Urinary bladder (tissue), 4 donors: Measurements from ENCODE around the gene HTRA3. TPM values are rescaled to one million over a fixed set of nuclear protein-coding genes. Genes with fewer than 3 reads are reported as not detected.

ENCODE experiments used
- DNase-seq: peaks from one replicate; pipeline ENCODE4 v3.0.0-alpha.2; 2015; ENCODE audit errors: extremely low spot score
- H3K27ac ChIP-seq: one replicate; pipeline ENCODE4 v1.5.1; 2013; ENCODE audit warnings: low read depth, mild to moderate bottlenecking, moderate library complexity
- H3K36me3 ChIP-seq: one replicate; pipeline ENCODE4 v1.6.1; 2013; ENCODE audit warnings: mild to moderate bottlenecking, moderate library complexity; ENCODE audit not compliant: insufficient read depth
- H3K4me1 ChIP-seq: one replicate; pipeline ENCODE4 v1.6.1; 2013; ENCODE audit warnings: mild to moderate bottlenecking, moderate library complexity; ENCODE audit not compliant: insufficient read depth
- H3K4me3 ChIP-seq: one replicate; pipeline ENCODE4 v1.5.1; 2013; ENCODE audit warnings: low read depth, low read length
- WGBS: extraction: QIAGEN DNeasy Blood & Tissue Kit; methylation state at CpG from one replicate; pipeline ENCODE4 v1.1.7; 2013; 5-methylcytosine and 5-hydroxymethylcytosine counted together
- polyA plus RNA-seq: library from polyadenylated mRNA; stranded (reverse); fragments of 200-250 nt; gene quantifications from one replicate; pipeline ENCODE4 v1.2.3, GENCODE V29; 2013
- total RNA-seq: library from RNA; depleted of rRNA; stranded (reverse); fragments of >200 nt; gene quantifications from one replicate; pipeline ENCODE4 v1.2.3, GENCODE V29; 2014
- donor health status: healthy with polysubstance abuse.
- donor health status: healthy.

The HTRA3 gene
- total and polyA plus RNA-seq, 2 donors: 37.0 to 49.2 TPM

GRCh38 chr4:8272472-8273428 is 3.2 kb downstream of the HTRA3 start:
- H3K36me3 ChIP-seq: no peaks in the 10 kb centered on the region
- H3K4me3 ChIP-seq: no peak overlapping the region
- H3K4me1 ChIP-seq: no peaks in the 10 kb centered on the region
- no peak overlapping the region for H3K27ac ChIP-seq
- no peak for DNase-seq
- WGBS: 63% methylated on average over 30 of the region's 30 CpGs

- no peaks in the 10 kb centered on the region for H3K4me1 ChIP-seq
- H3K4me3 ChIP-seq: no peak overlapping the region
- no peak overlapping the region for H3K27ac ChIP-seq
- DNase-seq: no peak
- H3K36me3 ChIP-seq: no peaks in the 10 kb centered on the region
- WGBS: 86% methylated on average over 13 of the region's 13 CpGs
These were observed 3.9 kb downstream of the HTRA3 start for GRCh38 chr4:8273450-8273849.

- no peak for DNase-seq
- 84% methylated on average over 21 of the region's 21 CpGs for WGBS
- H3K36me3 ChIP-seq: no peaks in the 10 kb centered on the region
- H3K27ac ChIP-seq: no peak overlapping the region
- H3K4me3 ChIP-seq: no peak overlapping the region
- no peaks in the 10 kb centered on the region for H3K4me1 ChIP-seq
These were observed 4.6 kb downstream of the HTRA3 start for GRCh38 chr4:8274066-8274652.

GRCh38 chr4:8274765-8275547 is 5.4 kb downstream of the HTRA3 start:
- H3K27ac ChIP-seq: no peak overlapping the region
- H3K36me3 ChIP-seq: no peaks in the 10 kb centered on the region
- H3K4me3 ChIP-seq: no peak overlapping the region
- H3K4me1 ChIP-seq: no peaks in the 10 kb centered on the region
- peak; percentile 77 for DNase-seq
- WGBS: 30% methylated on average over 19 of the region's 19 CpGs

GRCh38 chr4:8275548-8275910 is 6.0 kb downstream of the HTRA3 start:
- no peak overlapping the region for H3K27ac ChIP-seq
- DNase-seq: no peak
- no peaks in the 10 kb centered on the region for H3K4me1 ChIP-seq
- no peaks in the 10 kb centered on the region for H3K36me3 ChIP-seq
- no peak overlapping the region for H3K4me3 ChIP-seq
- 71% methylated on average over 4 of the region's 4 CpGs for WGBS

- Histone ChIP-seq H3K27ac (no peak overlapping the region), H3K4me3 (no peak overlapping the region), H3K36me3 (no peaks in the 10 kb centered on the region), H3K4me1 (no peaks in the 10 kb centered on the region)
- no peak for DNase-seq
- 53% methylated on average over 24 of the region's 24 CpGs for WGBS
These were observed 7.0 kb downstream of the HTRA3 start for GRCh38 chr4:8276358-8277240.

GRCh38 chr4:8277356-8278008 is 7.9 kb downstream of the HTRA3 start:
- no peaks in the 10 kb centered on the region for H3K4me1 ChIP-seq
- no peak overlapping the region for H3K4me3 ChIP-seq
- no peak overlapping the region for H3K27ac ChIP-seq
- H3K36me3 ChIP-seq: no peaks in the 10 kb centered on the region
- DNase-seq: no peak
- WGBS: 88% methylated on average over 11 of the region's 11 CpGs

DNA sequence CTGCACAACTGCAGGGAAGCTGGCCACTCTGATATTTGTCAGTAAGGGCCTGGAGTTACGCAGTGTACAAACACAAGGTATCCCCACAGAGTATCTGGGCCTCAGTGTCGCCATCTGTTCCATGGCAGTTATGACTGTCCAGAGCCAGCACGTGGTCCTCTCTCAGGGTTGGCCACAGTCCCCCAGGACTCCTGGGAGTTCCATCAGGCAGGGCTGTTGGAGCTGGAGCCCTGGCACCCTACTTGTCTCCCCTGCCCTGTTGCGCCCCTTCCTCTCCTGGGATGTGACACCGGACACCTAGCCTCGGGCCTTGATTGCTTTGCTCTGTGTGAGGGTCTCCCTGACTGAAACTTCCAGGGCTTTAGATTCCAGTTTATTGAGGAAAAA is 8.4 kb downstream of the HTRA3 start:
- H3K27ac ChIP-seq: no peak overlapping the region
- H3K4me3 ChIP-seq: no peak overlapping the region
- H3K36me3 ChIP-seq: no peaks in the 10 kb centered on the region
- DNase-seq: no peak
- no peaks in the 10 kb centered on the region for H3K4me1 ChIP-seq
- WGBS: 53% methylated on average over 6 of the region's 6 CpGs

- WGBS: 30% methylated on average over 17 of the region's 17 CpGs
- Histone ChIP-seq H3K4me3 (no peak overlapping the region), H3K36me3 (no peaks in the 10 kb centered on the region), H3K4me1 (no peaks in the 10 kb centered on the region), H3K27ac (no peak overlapping the region)
- no peak for DNase-seq
These were observed 9.1 kb downstream of the HTRA3 start for GRCh38 chr4:8278421-8279287.

- Histone ChIP-seq H3K4me3 (no peak overlapping the region), H3K36me3 (no peaks in the 10 kb centered on the region), H3K27ac (no peak overlapping the region), H3K4me1 (no peaks in the 10 kb centered on the region)
- DNase-seq: no peak
- WGBS: 87% methylated on average over 22 of the region's 22 CpGs
These were observed 10.0 kb downstream of the HTRA3 start for GRCh38 chr4:8279321-8280157.

- H3K4me1 ChIP-seq: no peaks in the 10 kb centered on the region
- H3K27ac ChIP-seq: no peak overlapping the region
- H3K36me3 ChIP-seq: no peaks in the 10 kb centered on the region
- no peak for DNase-seq
- WGBS: 89% methylated on average over 25 of the region's 25 CpGs
- no peak overlapping the region for H3K4me3 ChIP-seq
These were observed 10.8 kb downstream of the HTRA3 start for GRCh38 chr4:8280158-8280875.
